HG03045 (cell line): ENCODE data around the gene ST8SIA1.
A peak's percentile ranks its signal among the peaks of the same experiment; 100 is the strongest.
"Not testable (repeated sequence)": the region's sequence is repeated elsewhere in the genome, so short reads cannot be mapped to it uniquely, and the experiment has no call there.

Experiments used
- ATAC-seq: cut with Tn5 transposase; IDR thresholded peaks from one replicate; pipeline ENCODE4 v1.9.1; 2021; ENCODE audit warnings: mild to moderate bottlenecking, moderate library complexity; ENCODE audit not compliant: unreplicated experiment

The ST8SIA1 gene

GRCh38 chr12:22334410-22335100 is at the start of gene ST8SIA1:
ST8SIA1 (minus strand) TSS chr12:22334707; CDS start chr12:22334232, 475 bp downstream.
- no peak for ATAC-seq

- no peak for ATAC-seq
Observed at GRCh38 chr12:22380031-22380430, 45.5 kb upstream of the ST8SIA1 start.

- ATAC-seq, result no peak
Observed at GRCh38 chr12:22377731-22378496, 43.4 kb upstream of the ST8SIA1 start.

- not testable (repeated sequence) for ATAC-seq
Observed at GRCh38 chr12:22376596-22377150, 42.2 kb upstream of the ST8SIA1 start.

- ATAC-seq, result no peak
Observed at GRCh38 chr12:22374508-22374907, 40.0 kb upstream of the ST8SIA1 start.

GRCh38 chr12:22372277-22372837 is 37.9 kb upstream of the ST8SIA1 start:
- ATAC-seq, result no peak

- no peak for ATAC-seq
Observed at GRCh38 chr12:22366181-22366580, 31.7 kb upstream of the ST8SIA1 start.

GRCh38 chr12:22361785-22362184 is 27.3 kb upstream of the ST8SIA1 start:
- no peak for ATAC-seq

- ATAC-seq, result no peak
Observed at GRCh38 chr12:22360774-22361173, 26.3 kb upstream of the ST8SIA1 start.

GRCh38 chr12:22357531-22357930 is 23.0 kb upstream of the ST8SIA1 start:
- no peak for ATAC-seq

GRCh38 chr12:22356231-22356630 is 21.7 kb upstream of the ST8SIA1 start:
- ATAC-seq, result no peak

- ATAC-seq, result no peak
Observed at GRCh38 chr12:22355011-22355580, 20.6 kb upstream of the ST8SIA1 start.

GRCh38 chr12:22353615-22354325 is 19.3 kb upstream of the ST8SIA1 start:
- no peak for ATAC-seq

- ATAC-seq, result no peak
Observed at GRCh38 chr12:22350886-22351285, 16.4 kb upstream of the ST8SIA1 start.

- no peak for ATAC-seq
Observed at GRCh38 chr12:22348208-22348607, 13.7 kb upstream of the ST8SIA1 start.

- no peak for ATAC-seq
Observed at GRCh38 chr12:22340143-22340542, 5.6 kb upstream of the ST8SIA1 start.

- no peak for ATAC-seq
Observed at GRCh38 chr12:22339691-22340090, 5.2 kb upstream of the ST8SIA1 start.

GRCh38 chr12:22335794-22336166 is 1.3 kb upstream of the ST8SIA1 start:
- ATAC-seq, result peak; percentile 11

GRCh38 chr12:22333713-22334409 is 646 bp downstream of the ST8SIA1 start:
- no peak for ATAC-seq

- ATAC-seq, result no peak
Observed at GRCh38 chr12:22333186-22333712, 1.3 kb downstream of the ST8SIA1 start.
